Retinal pigment epithelial cell (primary cell): ENCODE results near the gene MGAT5B.

ENCODE experiments used
- DNase-seq: peaks from one replicate; pipeline ENCODE4 v3.0.0-alpha.2; 2010; ENCODE audit warnings: low read depth
- H3K4me3 ChIP-seq: 2 replicates; pipeline ENCODE4 v1.5.1; 2011; ENCODE audit warnings: mild to moderate bottlenecking, low read length, control low read depth, moderate library complexity
- TF ChIP-seq, protein P1 (sequence below): conservative IDR thresholded peaks from 2 replicates; pipeline ENCODE4 v1.5.1; 2011; ENCODE audit warnings: low read depth, low read length, control low read depth, inconsistent platforms

The MGAT5B gene

GRCh38 chr17:76903631-76904030 is 35.4 kb downstream of the MGAT5B start:
- H3K4me3 ChIP-seq, result no peak overlapping the region
- DNase-seq, result no peak
- TF ChIP-seq, protein P1, sequence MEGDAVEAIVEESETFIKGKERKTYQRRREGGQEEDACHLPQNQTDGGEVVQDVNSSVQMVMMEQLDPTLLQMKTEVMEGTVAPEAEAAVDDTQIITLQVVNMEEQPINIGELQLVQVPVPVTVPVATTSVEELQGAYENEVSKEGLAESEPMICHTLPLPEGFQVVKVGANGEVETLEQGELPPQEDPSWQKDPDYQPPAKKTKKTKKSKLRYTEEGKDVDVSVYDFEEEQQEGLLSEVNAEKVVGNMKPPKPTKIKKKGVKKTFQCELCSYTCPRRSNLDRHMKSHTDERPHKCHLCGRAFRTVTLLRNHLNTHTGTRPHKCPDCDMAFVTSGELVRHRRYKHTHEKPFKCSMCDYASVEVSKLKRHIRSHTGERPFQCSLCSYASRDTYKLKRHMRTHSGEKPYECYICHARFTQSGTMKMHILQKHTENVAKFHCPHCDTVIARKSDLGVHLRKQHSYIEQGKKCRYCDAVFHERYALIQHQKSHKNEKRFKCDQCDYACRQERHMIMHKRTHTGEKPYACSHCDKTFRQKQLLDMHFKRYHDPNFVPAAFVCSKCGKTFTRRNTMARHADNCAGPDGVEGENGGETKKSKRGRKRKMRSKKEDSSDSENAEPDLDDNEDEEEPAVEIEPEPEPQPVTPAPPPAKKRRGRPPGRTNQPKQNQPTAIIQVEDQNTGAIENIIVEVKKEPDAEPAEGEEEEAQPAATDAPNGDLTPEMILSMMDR, result no peak

DNA sequence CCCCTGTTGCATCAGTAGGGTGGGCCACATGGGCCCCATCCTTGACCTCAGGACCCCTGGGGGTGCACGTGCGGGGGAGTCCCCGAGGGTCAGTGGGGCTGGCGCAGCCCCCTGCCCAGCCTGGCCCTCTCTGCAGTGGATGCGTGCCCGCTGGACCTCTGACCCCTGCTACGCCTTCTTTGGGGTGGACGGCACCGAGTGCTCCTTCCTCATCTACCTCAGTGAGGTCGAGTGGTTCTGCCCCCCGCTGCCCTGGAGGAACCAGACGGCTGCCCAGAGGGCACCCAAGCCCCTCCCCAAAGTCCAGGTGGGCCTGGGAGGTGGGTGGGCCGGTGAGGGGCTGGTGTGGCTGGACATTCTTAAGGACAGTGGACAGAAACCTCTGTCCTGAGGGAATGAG is 35.9 kb downstream of the MGAT5B start:
- DNase-seq, result no peak
- H3K4me3 ChIP-seq, result no peak overlapping the region
- TF ChIP-seq, protein P1, result no peak

DNA sequence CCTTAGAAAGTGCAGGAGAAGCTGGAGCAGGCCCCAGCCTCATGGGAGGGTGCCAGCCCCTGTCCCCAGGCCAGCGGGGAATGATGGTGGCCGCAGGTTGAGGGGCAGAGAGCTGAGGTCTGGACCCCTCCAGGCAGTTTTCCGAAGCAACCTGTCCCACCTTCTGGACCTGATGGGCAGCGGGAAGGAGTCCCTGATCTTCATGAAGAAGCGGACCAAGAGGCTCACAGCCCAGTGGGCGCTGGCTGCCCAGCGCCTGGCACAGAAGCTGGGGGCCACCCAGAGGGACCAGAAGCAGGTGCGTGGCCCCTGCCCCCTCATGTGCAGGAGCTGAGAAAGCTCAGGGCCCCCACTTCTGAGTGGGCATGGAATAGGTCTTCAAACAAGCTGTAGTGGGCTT is 36.8 kb downstream of the MGAT5B start:
- DNase-seq, result no peak
- TF ChIP-seq, protein P1, result no peak
- H3K4me3 ChIP-seq, result no peak overlapping the region

DNA sequence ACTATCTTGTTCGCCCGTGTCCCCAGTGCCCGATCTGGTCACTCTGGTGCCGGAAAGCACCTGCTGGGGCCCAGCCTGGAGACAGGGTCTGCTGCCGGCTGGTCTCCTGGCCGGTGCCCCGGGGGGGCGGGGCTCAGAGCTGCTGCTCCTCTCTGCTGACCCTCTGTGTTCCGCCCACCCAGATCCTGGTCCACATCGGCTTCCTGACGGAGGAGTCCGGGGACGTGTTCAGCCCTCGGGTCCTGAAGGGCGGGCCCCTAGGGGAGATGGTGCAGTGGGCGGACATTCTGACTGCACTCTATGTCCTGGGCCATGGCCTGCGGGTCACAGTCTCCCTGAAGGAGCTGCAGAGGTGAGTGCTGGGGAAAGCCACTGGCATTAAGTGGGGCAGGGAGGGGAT is 37.6 kb downstream of the MGAT5B start:
- DNase-seq, result no peak
- no peak overlapping the region for H3K4me3 ChIP-seq
- TF ChIP-seq, protein P1, result no peak

- DNase-seq, result no peak
- TF ChIP-seq, protein P1, result no peak
Measured at GRCh38 chr17:76906463-76906862, 38.3 kb downstream of the MGAT5B start.

GRCh38 chr17:76907352-76907751 is 39.1 kb downstream of the MGAT5B start:
- H3K4me3 ChIP-seq, result no peak overlapping the region
- DNase-seq, result no peak
- TF ChIP-seq, protein P1, result no peak

More at GRCh38 chr17:76906463-76906862, 38.3 kb downstream of the MGAT5B start:
- no peak overlapping the region for H3K4me3 ChIP-seq

GRCh38 chr17:76909971-76910760 is 42.0 kb downstream of the MGAT5B start:
- DNase-seq, result peak; percentile 9
- TF ChIP-seq, protein P1, result no peak
- no peak overlapping the region for H3K4me3 ChIP-seq
